Natural killer cell (primary cell): ENCODE results near the gene PDS5B. TPM values are rescaled to one million over a fixed set of nuclear protein-coding genes. Genes with fewer than 3 reads are reported as not detected.

ENCODE experiments used
- ATAC-seq, 3 donors: fragments of 150-1000 bp in 2 of 3; fragments of 200-7000 bp in 1 of 3; cut with Tn5 transposase; 1 replicate in 1 of 3; 2 replicates in 2 of 3; pipeline ENCODE4 v1.10.0; 2021; ENCODE audit warnings: mild to moderate bottlenecking in 2 of 3, moderate library complexity in 2 of 3
- DNase-seq, 2 donors: peaks; one replicate each; pipeline versions ENCODE4 v3.0.0 to v3.0.0-alpha.2; 2013 to 2021; ENCODE audit warnings: mixed read lengths in 1 of 2
- H3K27ac ChIP-seq: one replicate; pipeline ENCODE4 v1.5.1; 2013; ENCODE audit warnings: mild to moderate bottlenecking, low read length
- H3K27me3 ChIP-seq: one replicate; pipeline ENCODE4 v1.6.1; 2013; ENCODE audit warnings: low read length; ENCODE audit not compliant: control insufficient read depth, insufficient read depth
- H3K36me3 ChIP-seq: one replicate; pipeline ENCODE4 v1.6.1; 2013; ENCODE audit warnings: low read length; ENCODE audit not compliant: control insufficient read depth, insufficient read depth
- H3K4me1 ChIP-seq: one replicate; pipeline ENCODE4 v1.6.1; 2013; ENCODE audit warnings: low read length; ENCODE audit not compliant: control insufficient read depth, insufficient read depth
- H3K4me3 ChIP-seq: one replicate; pipeline ENCODE4 v1.5.1; 2013; ENCODE audit warnings: low read length
- H3K9me3 ChIP-seq: one replicate; pipeline ENCODE4 v1.6.1; 2013; ENCODE audit warnings: low read length; ENCODE audit not compliant: control insufficient read depth, insufficient read depth
- H3K27ac Mint-ChIP-seq, 2 donors: one replicate each; pipeline ENCODE4 v1.8.0; 2022; ENCODE audit warnings: mild to moderate bottlenecking in 2 of 2, mixed read lengths in 2 of 2, moderate library complexity in 1 of 2
- H3K27me3 Mint-ChIP-seq, 2 donors: one replicate each; pipeline ENCODE4 v1.8.0; 2022; ENCODE audit warnings: low read depth in 2 of 2, mixed read lengths in 2 of 2
- H3K36me3 Mint-ChIP-seq: one replicate; pipeline ENCODE4 v1.8.0; 2022; ENCODE audit warnings: mixed read lengths
- H3K4me1 Mint-ChIP-seq, 2 donors: one replicate each; pipeline ENCODE4 v1.8.0; 2022; ENCODE audit warnings: mixed read lengths in 2 of 2
- H3K4me3 Mint-ChIP-seq: one replicate; pipeline ENCODE4 v1.8.0; 2022; ENCODE audit warnings: mild to moderate bottlenecking, moderate library complexity, mixed read lengths
- H3K9me3 Mint-ChIP-seq, 2 donors: one replicate each; pipeline ENCODE4 v1.8.0; 2022; ENCODE audit warnings: mixed read lengths in 2 of 2
- CTCF ChIP-seq: fragments of 200-600 bp; IDR thresholded peaks from one replicate; pipeline ENCODE4 v1.8.0; 2022; ENCODE audit warnings: antibody characterized with exemption
- WGBS: methylation state at CpG from one replicate; pipeline ENCODE4 v1.1.7; 2013; ENCODE audit warnings: missing lambda C conversion rate; ENCODE audit not compliant: insufficient coverage; 5-methylcytosine and 5-hydroxymethylcytosine counted together
- intact Hi-C: fragments of 100-400 bp; cut with micrococcal nuclease; formaldehyde crosslinking; loops from one replicate; pipeline ENCODE4 v1.14.2; 2022
- total RNA-seq, 4 donors: library from RNA; stranded (reverse); fragments of 120-200 nt in 1 of 4; gene quantifications; one replicate each; pipeline versions ENCODE4 v1.2.3 to v1.2.4, GENCODE V29; 2013 to 2022

The PDS5B gene
- total RNA-seq, 3 donors from 2014 or later (not counting 1 experiment from before 2014, with no cell fraction given): 59.4 to 70.6 (median 64.7) TPM

GRCh38 chr13:32657309-32657708, 71.1 kb downstream of the PDS5B start:
- peaks cover 8% of the 10 kb centered on the region for H3K36me3 Mint-ChIP-seq
- H3K27ac Mint-ChIP-seq: no peak overlapping the region
- H3K36me3 ChIP-seq: peaks cover 4% of the 10 kb centered on the region
- no peaks in the 10 kb centered on the region for H3K9me3 ChIP-seq
- TF ChIP-seq CTCF: no peak
- no peaks in the 10 kb centered on the region for H3K27me3 Mint-ChIP-seq
- no peak overlapping the region for H3K27ac ChIP-seq
- intact Hi-C loops: no loop called here
- no peaks in the 10 kb centered on the region for H3K4me1 ChIP-seq
- H3K4me3 Mint-ChIP-seq: no peak overlapping the region
- H3K4me1 Mint-ChIP-seq: peaks cover 17 to 22% of the 10 kb centered on the region in 2 donors
- DNase-seq: no peak
- H3K27me3 ChIP-seq: no peaks in the 10 kb centered on the region
- H3K4me3 ChIP-seq: no peak overlapping the region
- peaks cover 0 to 5% of the 10 kb centered on the region in 2 donors for H3K9me3 Mint-ChIP-seq
- WGBS: 96% methylated on average over 3 of the region's 3 CpGs
- no peak for ATAC-seq

- Mint-ChIP-seq H3K4me1 (peaks cover 17 to 18% of the 10 kb centered on the region in 2 donors), H3K36me3 (peaks cover 8% of the 10 kb centered on the region), H3K27ac (no peak overlapping the region), H3K27me3 (no peaks in the 10 kb centered on the region), H3K4me3 (no peak overlapping the region), H3K9me3 (peaks cover 0 to 5% of the 10 kb centered on the region in 2 donors)
- intact Hi-C loops: no loop called here
- no peaks in the 10 kb centered on the region for H3K4me1 ChIP-seq
- peaks cover 4% of the 10 kb centered on the region for H3K36me3 ChIP-seq
- DNase-seq (no peak), ATAC-seq (no peak)
- WGBS: 94% methylated on average over 1 of the region's 1 CpG
- no peak overlapping the region for H3K4me3 ChIP-seq
- no peak for TF ChIP-seq CTCF
- H3K27me3 ChIP-seq: no peaks in the 10 kb centered on the region
- no peak overlapping the region for H3K27ac ChIP-seq
- H3K9me3 ChIP-seq: no peaks in the 10 kb centered on the region
Measured at GRCh38 chr13:32659736-32660135, 73.5 kb downstream of the PDS5B start.

DNA sequence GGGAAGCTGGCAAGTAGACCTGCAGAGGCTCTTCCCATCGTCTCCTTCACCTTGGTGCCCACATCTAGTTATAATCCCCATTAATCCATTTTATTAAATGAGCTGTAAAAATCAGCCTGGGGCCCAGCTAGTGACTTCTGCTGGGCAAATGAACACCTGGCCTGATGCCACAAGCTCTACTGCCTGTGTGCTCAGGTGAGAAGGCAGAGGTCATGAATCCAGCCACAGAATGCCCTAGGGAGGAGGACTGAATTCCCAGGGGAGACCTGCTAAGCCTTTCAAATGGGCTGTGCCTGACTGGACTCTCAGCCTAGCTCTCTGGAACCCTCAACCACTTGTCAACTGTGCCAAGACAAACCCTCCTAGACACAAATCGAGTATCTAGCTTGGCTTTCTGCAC, 74.0 kb downstream of the PDS5B start:
- H3K9me3 Mint-ChIP-seq: peaks cover 0 to 5% of the 10 kb centered on the region in 2 donors
- Histone ChIP-seq H3K36me3 (peaks cover 4% of the 10 kb centered on the region), H3K27me3 (no peaks in the 10 kb centered on the region), H3K4me3 (no peak overlapping the region), H3K4me1 (no peaks in the 10 kb centered on the region), H3K27ac (no peak overlapping the region), H3K9me3 (no peaks in the 10 kb centered on the region)
- H3K27me3 Mint-ChIP-seq: no peaks in the 10 kb centered on the region
- no peak overlapping the region for H3K4me3 Mint-ChIP-seq
- ATAC-seq (no peak), DNase-seq (no peak)
- TF ChIP-seq CTCF: no peak
- intact Hi-C loops: no loop called here
- peaks cover 17 to 18% of the 10 kb centered on the region in 2 donors for H3K4me1 Mint-ChIP-seq
- 90% methylated on average over 2 of the region's 2 CpGs for WGBS
- peaks cover 8% of the 10 kb centered on the region for H3K36me3 Mint-ChIP-seq
- no peak overlapping the region for H3K27ac Mint-ChIP-seq

GRCh38 chr13:32661685-32662084, 75.4 kb downstream of the PDS5B start:
- no peak overlapping the region for H3K27ac ChIP-seq
- H3K27me3 ChIP-seq: no peaks in the 10 kb centered on the region
- H3K36me3 ChIP-seq: peaks cover 4% of the 10 kb centered on the region
- H3K9me3 ChIP-seq: no peaks in the 10 kb centered on the region
- ATAC-seq (no peak), DNase-seq (no peak)
- H3K4me3 Mint-ChIP-seq: no peak overlapping the region
- H3K9me3 Mint-ChIP-seq: peaks cover 0 to 5% of the 10 kb centered on the region in 2 donors
- H3K36me3 Mint-ChIP-seq: peaks cover 8% of the 10 kb centered on the region
- H3K4me3 ChIP-seq: no peak overlapping the region
- H3K4me1 ChIP-seq: no peaks in the 10 kb centered on the region
- H3K27me3 Mint-ChIP-seq: no peaks in the 10 kb centered on the region
- no peak for TF ChIP-seq CTCF
- H3K4me1 Mint-ChIP-seq: peaks cover 10 to 12% of the 10 kb centered on the region in 2 donors
- intact Hi-C loops: no loop called here
- H3K27ac Mint-ChIP-seq: peak overlapping the region in 1 of 2 donors; percentile 12
